Spleen (tissue), 7 donors: ENCODE data around the gene ZNF383.
"Not testable (repeated sequence)": the region's sequence is repeated elsewhere in the genome, so short reads cannot be mapped to it uniquely, and the experiment has no call there.

Experiments
- POLR2A ChIP-seq, 3 donors: fragments of 450-650 bp; IDR thresholded peaks; one replicate each; pipeline ENCODE4 v1.5.1; 2017; ENCODE audit warnings: antibody characterized with exemption in 3 of 3, mild to moderate bottlenecking in 1 of 3
- TF ChIP-seq, protein P1 (sequence below), 11 experiments: fragments of 200-600 bp in 7 of 11; fragments of 450-650 bp in 4 of 11; sonication (generic) in 4 of 11; IDR thresholded peaks in 8 of 11; conservative IDR thresholded peaks in 3 of 11; 1 replicate in 7 of 11; 2 replicates in 4 of 11; pipeline versions ENCODE4 v1.4.0 to v1.8.0; 2016 to 2021; ENCODE audit warnings: antibody characterized with exemption in 11 of 11, inconsistent platforms in 4 of 11, mild to moderate bottlenecking in 1 of 11
- donor health status: DM: no; HTN: no; CAD: no; lungs with moderate emphysema.
- donor health status: DM: no; HTN: no; CAD: no.
- donor health status: DM: no; HTN: no; CAD: no.

DNA sequence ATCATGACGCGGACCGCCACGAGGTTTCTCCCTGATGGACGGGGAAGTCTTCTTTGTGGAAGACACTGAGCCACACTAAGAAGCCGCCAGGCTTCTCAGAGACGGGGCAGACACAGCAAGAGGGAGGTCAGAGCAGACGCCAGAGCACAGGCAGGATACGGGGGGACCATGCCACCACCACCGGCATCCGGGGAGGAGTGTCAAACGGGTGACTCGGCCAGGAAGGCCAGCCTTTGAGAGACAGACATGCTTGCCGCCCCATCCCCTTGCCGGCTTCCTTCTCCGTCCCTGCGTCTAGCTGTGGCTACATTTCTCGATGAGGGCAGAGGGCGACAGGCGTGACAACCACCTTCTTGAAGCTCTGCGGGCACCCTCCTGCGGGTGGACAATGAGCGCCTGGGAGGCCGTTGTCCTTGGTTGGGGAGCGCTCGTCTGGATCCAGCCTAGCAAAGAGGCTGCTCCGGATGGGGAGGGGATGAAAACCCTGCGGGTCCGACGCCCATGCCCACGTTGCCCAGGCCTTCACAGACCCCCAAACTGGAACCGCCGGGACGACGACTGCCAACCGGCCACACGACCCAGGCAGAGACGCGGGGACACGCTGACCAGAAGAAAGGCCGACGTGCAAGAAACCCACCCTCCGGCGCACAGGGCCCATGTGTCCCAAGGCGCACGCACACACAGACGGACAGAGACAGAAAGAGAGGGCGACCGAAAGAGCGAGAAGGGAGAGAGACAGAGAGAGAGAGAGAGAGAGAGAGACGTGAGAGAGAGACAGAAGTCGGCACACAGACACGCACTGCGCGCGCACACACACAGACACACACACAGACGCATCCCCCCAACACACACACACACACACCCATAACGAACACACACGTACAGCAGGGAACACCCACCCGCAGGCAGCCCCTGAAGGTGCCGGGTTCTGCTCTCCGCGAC, 75.3 kb downstream of the ZNF383 start:
- TF ChIP-seq, protein P1, sequence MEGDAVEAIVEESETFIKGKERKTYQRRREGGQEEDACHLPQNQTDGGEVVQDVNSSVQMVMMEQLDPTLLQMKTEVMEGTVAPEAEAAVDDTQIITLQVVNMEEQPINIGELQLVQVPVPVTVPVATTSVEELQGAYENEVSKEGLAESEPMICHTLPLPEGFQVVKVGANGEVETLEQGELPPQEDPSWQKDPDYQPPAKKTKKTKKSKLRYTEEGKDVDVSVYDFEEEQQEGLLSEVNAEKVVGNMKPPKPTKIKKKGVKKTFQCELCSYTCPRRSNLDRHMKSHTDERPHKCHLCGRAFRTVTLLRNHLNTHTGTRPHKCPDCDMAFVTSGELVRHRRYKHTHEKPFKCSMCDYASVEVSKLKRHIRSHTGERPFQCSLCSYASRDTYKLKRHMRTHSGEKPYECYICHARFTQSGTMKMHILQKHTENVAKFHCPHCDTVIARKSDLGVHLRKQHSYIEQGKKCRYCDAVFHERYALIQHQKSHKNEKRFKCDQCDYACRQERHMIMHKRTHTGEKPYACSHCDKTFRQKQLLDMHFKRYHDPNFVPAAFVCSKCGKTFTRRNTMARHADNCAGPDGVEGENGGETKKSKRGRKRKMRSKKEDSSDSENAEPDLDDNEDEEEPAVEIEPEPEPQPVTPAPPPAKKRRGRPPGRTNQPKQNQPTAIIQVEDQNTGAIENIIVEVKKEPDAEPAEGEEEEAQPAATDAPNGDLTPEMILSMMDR (IDR thresholded peaks at IDR 0.05 in 8 of 11, conservative IDR thresholded peaks at IDR 0.05 in 3 of 11), result not testable (repeated sequence)
- peak in 1 of 3 donors; percentile 23 for TF ChIP-seq POLR2A (IDR thresholded peaks at IDR 0.05)
